Neuronal stem cell (in vitro differentiated cells): ENCODE results near the gene UQCRFS1. TPM values are rescaled to one million over a fixed set of nuclear protein-coding genes. Genes with fewer than 3 reads are reported as not detected.

Source experiments
- DNase-seq: peaks from one replicate; pipeline ENCODE4 v3.0.0-alpha.2; 2013; ENCODE audit warnings: low spot score
- H2AFZ ChIP-seq: one replicate; pipeline ENCODE4 v1.6.1; 2013; ENCODE audit warnings: mild to moderate bottlenecking, low read length, inconsistent platforms
- H2AK5ac ChIP-seq: 2 replicates; pipeline ENCODE4 v1.6.1; 2013; ENCODE audit warnings: low read depth, mild to moderate bottlenecking, inconsistent platforms, low read length, moderate library complexity, mixed read lengths
- H2BK120ac ChIP-seq: 2 replicates; pipeline ENCODE4 v1.6.1; 2013; ENCODE audit warnings: low read depth, mild to moderate bottlenecking, inconsistent platforms, low read length, moderate library complexity, mixed read lengths
- H2BK12ac ChIP-seq: one replicate; pipeline ENCODE4 v1.6.1; 2013; ENCODE audit warnings: low read length, inconsistent platforms
- H2BK15ac ChIP-seq: 2 replicates; pipeline ENCODE4 v1.6.1; 2013; ENCODE audit warnings: mild to moderate bottlenecking, low read length, inconsistent platforms, mixed read lengths
- H2BK5ac ChIP-seq: one replicate; pipeline ENCODE4 v1.6.1; 2013; ENCODE audit warnings: inconsistent platforms, mild to moderate bottlenecking, low read length, moderate library complexity
- H3K14ac ChIP-seq: one replicate; pipeline ENCODE4 v1.6.1; 2013; ENCODE audit warnings: low read length, inconsistent platforms
- H3K18ac ChIP-seq: 2 replicates; pipeline ENCODE4 v1.6.1; 2013; ENCODE audit warnings: low read length, inconsistent platforms
- H3K23ac ChIP-seq: 2 replicates; pipeline ENCODE4 v1.6.1; 2013; ENCODE audit warnings: low read depth, mild to moderate bottlenecking, mixed read lengths, low read length, inconsistent platforms; ENCODE audit not compliant: poor library complexity
- H3K27ac ChIP-seq: replicated peaks from 3 replicates; pipeline ENCODE4 v1.5.1; 2013; ENCODE audit warnings: low read length, inconsistent platforms
- H3K27me3 ChIP-seq, 3 experiments: 2 replicates each; pipeline ENCODE4 v1.6.1; 2013; ENCODE audit warnings: low read length in 3 of 3, mild to moderate bottlenecking in 2 of 3, inconsistent platforms in 1 of 3, low read depth in 1 of 3, mixed read lengths in 1 of 3, moderate library complexity in 1 of 3; ENCODE audit not compliant: control insufficient read depth in 3 of 3, insufficient read depth in 3 of 3
- H3K36me3 ChIP-seq, 2 donors: replicated peaks in 1 of 2; 2 replicates each; pipeline ENCODE4 v1.6.1; 2013; ENCODE audit warnings: low read length in 2 of 2; ENCODE audit not compliant: control insufficient read depth in 2 of 2, insufficient read depth in 2 of 2
- H3K4ac ChIP-seq: 2 replicates; pipeline ENCODE4 v1.6.1; 2013; ENCODE audit warnings: inconsistent platforms, mild to moderate bottlenecking, low read length, moderate library complexity
- H3K4me1 ChIP-seq, 2 donors: 1 replicate in 1 of 2; 2 replicates in 1 of 2; pipeline ENCODE4 v1.6.1; 2013; ENCODE audit warnings: low read length in 2 of 2, low read depth in 1 of 2; ENCODE audit not compliant: control insufficient read depth in 2 of 2, insufficient read depth in 1 of 2
- H3K4me2 ChIP-seq: one replicate; pipeline ENCODE4 v1.6.1; 2013; ENCODE audit warnings: mild to moderate bottlenecking, low read length, inconsistent platforms; ENCODE audit not compliant: insufficient read depth, poor library complexity, severe bottlenecking
- H3K4me3 ChIP-seq, 2 donors: 2 replicates each; pipeline ENCODE4 v1.5.1; 2013; ENCODE audit warnings: low read length in 2 of 2, mild to moderate bottlenecking in 2 of 2, inconsistent platforms in 1 of 2, moderate library complexity in 1 of 2
- H3K79me1 ChIP-seq: one replicate; pipeline ENCODE4 v1.6.1; 2013; ENCODE audit warnings: low read depth, mild to moderate bottlenecking, inconsistent platforms, low read length, moderate library complexity
- H3K9ac ChIP-seq: one replicate; pipeline ENCODE4 v1.6.1; 2013; ENCODE audit warnings: mild to moderate bottlenecking, low read depth, low read length, inconsistent platforms; ENCODE audit not compliant: poor library complexity
- H3K9me3 ChIP-seq, 2 donors: replicated peaks in 1 of 2; 2 replicates each; pipeline versions ENCODE3 to v1.6.1; 2013; ENCODE audit warnings: low read length in 2 of 2, mild to moderate bottlenecking in 2 of 2, inconsistent platforms in 1 of 2, low read depth in 1 of 2, mixed read lengths in 1 of 2, moderate library complexity in 1 of 2; ENCODE audit not compliant: control insufficient read depth in 2 of 2, insufficient read depth in 1 of 2
- H4K8ac ChIP-seq: one replicate; pipeline ENCODE4 v1.6.1; 2013; ENCODE audit warnings: low read depth, mild to moderate bottlenecking, inconsistent platforms, low read length, moderate library complexity
- H4K91ac ChIP-seq: one replicate; pipeline ENCODE4 v1.6.1; 2013; ENCODE audit warnings: low read length, low read depth, mild to moderate bottlenecking, inconsistent platforms; ENCODE audit not compliant: poor library complexity
- WGBS, 2 donors: extraction: QIAGEN DNeasy Blood & Tissue Kit; methylation state at CpG; one replicate each; pipeline ENCODE4 v1.1.7; 2013; ENCODE audit warnings: missing lambda C conversion rate in 2 of 2, mixed read lengths in 1 of 2; ENCODE audit not compliant: insufficient read length in 2 of 2, insufficient replicate concordance in 1 of 2; ENCODE audit errors: extremely low coverage in 2 of 2; 5-methylcytosine and 5-hydroxymethylcytosine counted together
- small RNA-seq: library from polyadenylated mRNA; stranded (forward); fragments of <200 nt; extraction: miRNeasy Mini kit (QIAGEN cat#:217004); gene quantifications from one replicate; pipeline ENCODE3, GENCODE V24; 2013; ENCODE audit not compliant: insufficient read depth

UQCRFS1 gene

GRCh38 chr19:29162694-29163093 lies 50.3 kb downstream of the UQCRFS1 start:
- Histone ChIP-seq H3K4me1 (no peaks in the 10 kb centered on the region), H3K23ac (no peak overlapping the region), H3K36me3 (no peaks in the 10 kb centered on the region), H2BK12ac (no peak overlapping the region), H2AFZ (no peak overlapping the region), H2BK120ac (no peak overlapping the region), H2BK5ac (no peak overlapping the region), H2BK15ac (no peak overlapping the region), H2AK5ac (no peak overlapping the region), H3K9me3 (no peaks in the 10 kb centered on the region), H3K79me1 (no peaks in the 10 kb centered on the region), H3K18ac (no peak overlapping the region), H3K4me2 (no peak overlapping the region), H3K14ac (no peak overlapping the region), H3K4me3 (no peak overlapping the region), H4K8ac (no peak overlapping the region), H3K27ac (no peak overlapping the region), H3K27me3 (no peaks in the 10 kb centered on the region), H3K9ac (no peak overlapping the region), H4K91ac (no peak overlapping the region), H3K4ac (no peak overlapping the region)
- no peak for DNase-seq
- WGBS, 2 donors, result no CpG with 5 or more reads among the region's 3 CpGs

- Histone ChIP-seq H3K14ac (no peak overlapping the region), H2BK12ac (no peak overlapping the region), H3K23ac (no peak overlapping the region), H4K91ac (no peak overlapping the region), H3K4ac (no peak overlapping the region), H3K79me1 (no peaks in the 10 kb centered on the region), H2BK15ac (no peak overlapping the region), H2BK120ac (no peak overlapping the region), H3K18ac (no peak overlapping the region), H4K8ac (no peak overlapping the region), H3K4me2 (no peak overlapping the region), H3K27ac (no peak overlapping the region), H2AFZ (no peak overlapping the region), H3K4me3 (no peak overlapping the region), H3K4me1 (no peaks in the 10 kb centered on the region), H3K27me3 (no peaks in the 10 kb centered on the region), H2BK5ac (no peak overlapping the region), H2AK5ac (no peak overlapping the region), H3K9me3 (no peaks in the 10 kb centered on the region), H3K36me3 (no peaks in the 10 kb centered on the region), H3K9ac (no peak overlapping the region)
- WGBS, 2 donors, result no CpG with 5 or more reads among the region's 2 CpGs
- DNase-seq, result no peak
These were observed 57.3 kb downstream of the UQCRFS1 start for GRCh38 chr19:29155683-29156082.

Small RNA genes lying within 50 kb of the gene (small RNA-seq; reads per million reads assigned to genes)
- gene RN7SL340P, result not detected
